ENCODE results near the gene GABRR2. TPM values are rescaled to one million over a fixed set of nuclear protein-coding genes. Genes with fewer than 3 reads are reported as not detected.

Gene GABRR2
- total and polyA plus RNA-seq, 2 of the 4 experiments (the other 2 are of a cell fraction), result 0.26 TPM; not detected in 1

DNA sequence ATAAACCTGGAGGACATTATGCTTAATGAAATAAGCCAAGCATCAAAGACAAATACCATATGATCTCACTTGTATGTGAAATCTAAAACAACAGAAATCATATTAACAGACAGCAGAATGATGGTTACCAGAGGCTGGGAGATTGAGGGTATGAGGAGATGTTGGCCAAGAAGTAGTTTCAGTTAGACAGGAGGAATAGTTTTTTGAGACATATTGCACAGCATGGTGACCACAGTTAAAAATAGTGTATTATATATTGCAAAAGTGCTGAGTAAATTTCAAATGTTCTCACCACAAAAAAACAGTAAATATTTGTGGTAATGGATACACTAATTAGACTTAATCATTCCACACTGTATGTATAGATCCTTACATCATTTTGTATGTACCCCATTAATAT lies 99.7 kb downstream of the GABRR2 start:
- no peak overlapping the region for H2BK5ac ChIP-seq (ENCODE audit: low read depth, low read length, poor library complexity, severe bottlenecking)
- no peaks in the 10 kb centered on the region for H3K9me3 ChIP-seq (ENCODE audit: control insufficient read depth, insufficient read depth, low read length)
- intact Hi-C loops (cut with micrococcal nuclease) (no loop called here), dilution Hi-C loops (cut with HindIII; ENCODE audit: low sequenced_read_pairs, unreplicated experiment) (no loop called here), in situ Hi-C loops (cut with MboI; ENCODE audit: low sequenced_read_pairs) (no loop called here)
- POLR2A ChIA-PET (ENCODE audit: unreplicated experiment), result no interaction called here
- H2BK120ac ChIP-seq (ENCODE audit: low read depth, low read length), result no peak overlapping the region
- BruUV-seq (replicated peaks), result no TSS peak
- H3K4me2 ChIP-seq (ENCODE audit: low read depth, low read length), result no peak overlapping the region
- no peak overlapping the region for H3K4ac ChIP-seq (ENCODE audit: low read depth, low read length)
- no peaks in the 10 kb centered on the region for H3K9me1 ChIP-seq (ENCODE audit: insufficient read depth, low read length)
- TF ChIP-seq RFX5 (IDR thresholded peaks at IDR 0.05; ENCODE audit: low read depth, low read length) (no peak), SMC3 (IDR thresholded peaks at IDR 0.05; ENCODE audit: low read depth, low read length) (no peak), CEBPB (IDR thresholded peaks at IDR 0.05; ENCODE audit: low read depth, low read length) (no peak), POLR2A (IDR thresholded peaks at IDR 0.05; ENCODE audit: low read depth, low read length) (no peak), FOS (IDR thresholded peaks at IDR 0.05; ENCODE audit: low read depth, low read length) (no peak), CHD1 (IDR thresholded peaks at IDR 0.05; ENCODE audit: low read depth, low read length) (no peak), MAFK (IDR thresholded peaks at IDR 0.05; ENCODE audit: low read depth, low read length) (no peak), NFE2L2 (IDR thresholded peaks at IDR 0.05; ENCODE audit: low read depth, low read length) (no peak), MAZ (IDR thresholded peaks at IDR 0.05; ENCODE audit: borderline replicate concordance, low read depth, low read length) (no peak), RCOR1 (IDR thresholded peaks at IDR 0.05; ENCODE audit: insufficient replicate concordance, low read length) (no peak), BHLHE40 (IDR thresholded peaks at IDR 0.05; ENCODE audit: low read depth, low read length) (no peak), RAD21 (IDR thresholded peaks at IDR 0.05; ENCODE audit: low read length) (no peak), MXI1 (IDR thresholded peaks at IDR 0.05; ENCODE audit: borderline replicate concordance, low read depth, low read length) (no peak)
- TF ChIP-seq, protein P1, sequence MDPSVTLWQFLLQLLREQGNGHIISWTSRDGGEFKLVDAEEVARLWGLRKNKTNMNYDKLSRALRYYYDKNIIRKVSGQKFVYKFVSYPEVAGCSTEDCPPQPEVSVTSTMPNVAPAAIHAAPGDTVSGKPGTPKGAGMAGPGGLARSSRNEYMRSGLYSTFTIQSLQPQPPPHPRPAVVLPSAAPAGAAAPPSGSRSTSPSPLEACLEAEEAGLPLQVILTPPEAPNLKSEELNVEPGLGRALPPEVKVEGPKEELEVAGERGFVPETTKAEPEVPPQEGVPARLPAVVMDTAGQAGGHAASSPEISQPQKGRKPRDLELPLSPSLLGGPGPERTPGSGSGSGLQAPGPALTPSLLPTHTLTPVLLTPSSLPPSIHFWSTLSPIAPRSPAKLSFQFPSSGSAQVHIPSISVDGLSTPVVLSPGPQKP (IDR thresholded peaks at IDR 0.05; ENCODE audit: borderline replicate concordance, low read depth, low read length), result no peak
- TF ChIP-seq, protein P2, sequence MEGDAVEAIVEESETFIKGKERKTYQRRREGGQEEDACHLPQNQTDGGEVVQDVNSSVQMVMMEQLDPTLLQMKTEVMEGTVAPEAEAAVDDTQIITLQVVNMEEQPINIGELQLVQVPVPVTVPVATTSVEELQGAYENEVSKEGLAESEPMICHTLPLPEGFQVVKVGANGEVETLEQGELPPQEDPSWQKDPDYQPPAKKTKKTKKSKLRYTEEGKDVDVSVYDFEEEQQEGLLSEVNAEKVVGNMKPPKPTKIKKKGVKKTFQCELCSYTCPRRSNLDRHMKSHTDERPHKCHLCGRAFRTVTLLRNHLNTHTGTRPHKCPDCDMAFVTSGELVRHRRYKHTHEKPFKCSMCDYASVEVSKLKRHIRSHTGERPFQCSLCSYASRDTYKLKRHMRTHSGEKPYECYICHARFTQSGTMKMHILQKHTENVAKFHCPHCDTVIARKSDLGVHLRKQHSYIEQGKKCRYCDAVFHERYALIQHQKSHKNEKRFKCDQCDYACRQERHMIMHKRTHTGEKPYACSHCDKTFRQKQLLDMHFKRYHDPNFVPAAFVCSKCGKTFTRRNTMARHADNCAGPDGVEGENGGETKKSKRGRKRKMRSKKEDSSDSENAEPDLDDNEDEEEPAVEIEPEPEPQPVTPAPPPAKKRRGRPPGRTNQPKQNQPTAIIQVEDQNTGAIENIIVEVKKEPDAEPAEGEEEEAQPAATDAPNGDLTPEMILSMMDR (conservative IDR thresholded peaks at IDR 0.05; ENCODE audit: low read depth, low read length), result no peak
- TF ChIP-seq, protein P3, sequence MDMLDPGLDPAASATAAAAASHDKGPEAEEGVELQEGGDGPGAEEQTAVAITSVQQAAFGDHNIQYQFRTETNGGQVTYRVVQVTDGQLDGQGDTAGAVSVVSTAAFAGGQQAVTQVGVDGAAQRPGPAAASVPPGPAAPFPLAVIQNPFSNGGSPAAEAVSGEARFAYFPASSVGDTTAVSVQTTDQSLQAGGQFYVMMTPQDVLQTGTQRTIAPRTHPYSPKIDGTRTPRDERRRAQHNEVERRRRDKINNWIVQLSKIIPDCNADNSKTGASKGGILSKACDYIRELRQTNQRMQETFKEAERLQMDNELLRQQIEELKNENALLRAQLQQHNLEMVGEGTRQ (IDR thresholded peaks at IDR 0.05; ENCODE audit: low read depth, low read length), result no peak
- H3K9ac ChIP-seq (ENCODE audit: low read depth, low read length), result no peak overlapping the region
- H3K56ac ChIP-seq (ENCODE audit: extremely low read depth, insufficient read depth, low read length), result no peak overlapping the region
- CTCF ChIA-PET, result no interaction called here
- no peak overlapping the region for H2AK5ac ChIP-seq (ENCODE audit: low read depth, low read length)
- H3K4me3 ChIP-seq (ENCODE audit: insufficient read depth, low read depth, low read length), result no peak overlapping the region
- H4K20me1 ChIP-seq (ENCODE audit: insufficient read depth, low read length), result no peaks in the 10 kb centered on the region
- H2BK15ac ChIP-seq (ENCODE audit: low read depth, low read length), result no peak overlapping the region
- no peaks in the 10 kb centered on the region for H3K79me1 ChIP-seq (ENCODE audit: low read depth in 1 of 2, low read length in 2 of 2)
- H3K4me1 ChIP-seq (ENCODE audit: control insufficient read depth, insufficient read depth, low read length), result no peaks in the 10 kb centered on the region
- H2AK9ac ChIP-seq (replicated peaks; ENCODE audit: low read depth, low read length, poor library complexity), result no peak overlapping the region
- no peak overlapping the region for H3K14ac ChIP-seq (replicated peaks; ENCODE audit: low read depth, low read length)
- no peak overlapping the region for H2BK20ac ChIP-seq (ENCODE audit: low read depth, low read length)
- H3K27ac ChIP-seq (ENCODE audit: insufficient read depth, low read length), result no peak overlapping the region
- ATAC-seq (ENCODE audit: low read depth) (no peak), DNase-seq (no peak)
- peaks cover 2% of the 10 kb centered on the region for H3K27me3 ChIP-seq (ENCODE audit: control insufficient read depth, insufficient read depth, low read length)
- H2AFZ ChIP-seq (replicated peaks; ENCODE audit: low read length, poor library complexity), result no peak overlapping the region
- no peak overlapping the region for H3K18ac ChIP-seq (ENCODE audit: low read depth, low read length)
- H4K8ac ChIP-seq (ENCODE audit: low read depth in 2 of 2, low read length in 2 of 2), result no peak overlapping the region
- H4K91ac ChIP-seq (ENCODE audit: insufficient read depth, low read depth, low read length), result no peak overlapping the region
- no peak overlapping the region for H3K23ac ChIP-seq (ENCODE audit: low read depth, low read length)
- H4K5ac ChIP-seq (ENCODE audit: low read depth, low read length), result no peak overlapping the region
- H3K36me3 ChIP-seq (ENCODE audit: control insufficient read depth, insufficient read depth, low read length), result no peaks in the 10 kb centered on the region

All from IMR-90 (cell line).